ENCODE measurements around the gene CLPTM1L. TPM values are rescaled to one million over a fixed set of nuclear protein-coding genes. Genes with fewer than 3 reads are reported as not detected.
A peak's percentile ranks its signal among the peaks of the same experiment; 100 is the strongest.
"Not testable (repeated sequence)": the region's sequence is repeated elsewhere in the genome, so short reads cannot be mapped to it uniquely, and the experiment has no call there.

Gene CLPTM1L
- polyA plus RNA-seq, 1 experiment, result 85.5 TPM

- Histone ChIP-seq H3K4me3 (ENCODE audit: low read depth, low read length) (no peak overlapping the region), H3K27me3 (ENCODE audit: control insufficient read depth, insufficient read depth, low read length) (no peaks in the 10 kb centered on the region), H3K27ac (ENCODE audit: low read depth, low read length) (no peak overlapping the region), H3K9me3 (ENCODE audit: control insufficient read depth, insufficient read depth, low read length) (peaks cover 8% of the 10 kb centered on the region)
- CTCF ChIA-PET, result interaction anchor here (0.6 kb wide), 1 partner anchor 311 kb away, joined by 3 read pairs; no protein-coding TSS in a partner anchor
- no peak for DNase-seq (ENCODE audit: low read depth, low spot score)
- TF ChIP-seq CTCF (IDR thresholded peaks at IDR 0.05; ENCODE audit: low read depth, low read length), result no peak
- POLR2A ChIA-PET, result no interaction called here
These were observed 13.0 kb downstream of the CLPTM1L start for GRCh38 chr5:1331861-1332405.

GRCh38 chr5:1330847-1331831 lies 13.8 kb downstream of the CLPTM1L start:
- no peak overlapping the region for H3K27ac ChIP-seq (ENCODE audit: low read depth, low read length)
- H3K27me3 ChIP-seq (ENCODE audit: control insufficient read depth, insufficient read depth, low read length), result no peaks in the 10 kb centered on the region
- TF ChIP-seq CTCF (IDR thresholded peaks at IDR 0.05; ENCODE audit: low read depth, low read length), result no peak
- ChIA-PET CTCF (no interaction called here), POLR2A (no interaction called here)
- H3K4me3 ChIP-seq (ENCODE audit: low read depth, low read length), result no peak overlapping the region
- DNase-seq (ENCODE audit: low read depth, low spot score), result no peak
- H3K9me3 ChIP-seq (ENCODE audit: control insufficient read depth, insufficient read depth, low read length), result peaks cover 8% of the 10 kb centered on the region

GRCh38 chr5:1330146-1330846 lies 14.6 kb downstream of the CLPTM1L start:
- TF ChIP-seq CTCF (IDR thresholded peaks at IDR 0.05; ENCODE audit: low read depth, low read length), result no peak
- DNase-seq (ENCODE audit: low read depth, low spot score), result no peak
- POLR2A ChIA-PET, result no interaction called here
- Histone ChIP-seq H3K9me3 (ENCODE audit: control insufficient read depth, insufficient read depth, low read length) (peaks cover 11% of the 10 kb centered on the region), H3K4me3 (ENCODE audit: low read depth, low read length) (no peak overlapping the region), H3K27me3 (ENCODE audit: control insufficient read depth, insufficient read depth, low read length) (no peaks in the 10 kb centered on the region), H3K27ac (ENCODE audit: low read depth, low read length) (no peak overlapping the region)
- CTCF ChIA-PET, result no interaction called here

- Histone ChIP-seq H3K9me3 (ENCODE audit: control insufficient read depth, insufficient read depth, low read length) (peaks cover 11% of the 10 kb centered on the region), H3K27ac (ENCODE audit: low read depth, low read length) (no peak overlapping the region), H3K4me3 (ENCODE audit: low read depth, low read length) (no peak overlapping the region), H3K27me3 (ENCODE audit: control insufficient read depth, insufficient read depth, low read length) (no peaks in the 10 kb centered on the region)
- TF ChIP-seq CTCF (IDR thresholded peaks at IDR 0.05; ENCODE audit: low read depth, low read length), result no peak
- CTCF ChIA-PET, result no interaction called here
- POLR2A ChIA-PET, result no interaction called here
- DNase-seq (ENCODE audit: low read depth, low spot score), result no peak
These were observed 15.8 kb downstream of the CLPTM1L start for GRCh38 chr5:1329111-1329579.

- not testable (repeated sequence) for H3K4me3 ChIP-seq (ENCODE audit: low read depth, low read length); DNase-seq (ENCODE audit: low read depth, low spot score); H3K27me3 ChIP-seq (ENCODE audit: control insufficient read depth, insufficient read depth, low read length); H3K27ac ChIP-seq (ENCODE audit: low read depth, low read length)
- peaks cover 11% of the 10 kb centered on the region for H3K9me3 ChIP-seq (ENCODE audit: control insufficient read depth, insufficient read depth, low read length)
- ChIA-PET POLR2A (interaction anchor here (0.6 to 1.1 kb wide), 3 partner anchors 16 to 466 kb away, joined by 3 read pairs; no protein-coding TSS in a partner anchor), CTCF (interaction anchor here (0.6 kb wide), 1 partner anchor 265 kb away, joined by 4 read pairs; no protein-coding TSS in a partner anchor)
These were observed 16.4 kb downstream of the CLPTM1L start for GRCh38 chr5:1328237-1329110.

GRCh38 chr5:1326901-1327756 lies 17.8 kb downstream of the CLPTM1L start:
- not testable (repeated sequence) for H3K4me3 ChIP-seq (ENCODE audit: low read depth, low read length); H3K27me3 ChIP-seq (ENCODE audit: control insufficient read depth, insufficient read depth, low read length)
- CTCF ChIA-PET, result interaction anchor here (0.6 to 1.4 kb wide), 2 partner anchors 318 to 340 kb away, joined by 3 read pairs; no protein-coding TSS in a partner anchor
- peak; percentile 10 for DNase-seq (ENCODE audit: low read depth, low spot score)
- POLR2A ChIA-PET, result interaction anchor here (0.6 to 1.1 kb wide), 3 partner anchors 17 to 189 kb away, joined by 3 read pairs; partner anchors contain the start of gene CLPTM1L
- Histone ChIP-seq H3K9me3 (ENCODE audit: control insufficient read depth, insufficient read depth, low read length) (peaks cover 11% of the 10 kb centered on the region), H3K27ac (ENCODE audit: low read depth, low read length) (peak overlapping the region; percentile 52)

All from AG04450 (cell line).